DND-41 (cell line): Measurements from ENCODE around the gene SIRPD.

ENCODE experiments used
- CTCF ChIP-seq: IDR thresholded peaks from 2 replicates; pipeline ENCODE4 v1.5.1; 2012; ENCODE audit warnings: borderline replicate concordance, low read length, moderate library complexity, mild to moderate bottlenecking; ENCODE audit not compliant: poor library complexity, severe bottlenecking; ENCODE audit errors: extremely low read depth
- EZH2 ChIP-seq: IDR thresholded peaks from 3 replicates; pipeline ENCODE4 v1.6.1; 2012; ENCODE audit warnings: borderline replicate concordance, low read depth, mild to moderate bottlenecking, moderate library complexity, low read length, inconsistent platforms; ENCODE audit not compliant: severe bottlenecking

DNA sequence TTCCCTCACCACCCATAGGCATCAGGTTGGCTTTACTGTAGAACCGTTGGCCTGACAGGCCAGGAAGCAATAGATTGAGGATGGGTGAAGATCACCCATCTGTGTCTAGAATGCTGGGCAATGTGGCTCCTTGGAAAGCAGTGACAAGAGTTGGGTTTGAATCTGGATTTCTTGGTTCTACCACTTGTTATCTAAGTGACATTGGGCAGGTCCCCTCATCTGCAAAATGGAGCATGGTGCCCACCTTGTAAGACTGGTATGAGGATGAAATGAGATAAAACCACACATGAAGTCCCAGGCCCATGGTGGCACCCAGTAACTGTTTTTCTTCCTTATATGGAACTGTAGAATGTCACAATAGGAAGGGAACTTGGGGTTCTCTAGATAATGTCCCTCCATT lies 43.7 kb downstream of the SIRPD start:
- TF ChIP-seq CTCF: no peak
- TF ChIP-seq EZH2: no peak
